Adipose tissue (tissue), 3 donors: Measurements from ENCODE around the gene MET. TPM values are rescaled to one million over a fixed set of nuclear protein-coding genes. Genes with fewer than 3 reads are reported as not detected.
"Not testable (repeated sequence)": the region's sequence is repeated elsewhere in the genome, so short reads cannot be mapped to it uniquely, and the experiment has no call there.

Experiments used
- H3K27ac ChIP-seq: one replicate; pipeline ENCODE4 v1.5.1; 2013; ENCODE audit warnings: low read depth, low read length
- WGBS, 3 donors: extraction: QIAGEN DNeasy Blood & Tissue Kit; methylation state at CpG; one replicate each; pipeline ENCODE4 v1.1.7; 2013; 5-methylcytosine and 5-hydroxymethylcytosine counted together
- polyA plus RNA-seq, 3 donors: library from polyadenylated mRNA; stranded (reverse); fragments of 200-250 nt; gene quantifications; one replicate each; pipeline ENCODE4 v1.2.3, GENCODE V29; 2013
- donor health status: healthy with polysubstance abuse.
- donor health status: Bipolar disorder and iron deficiency.
- donor health status: healthy.

The MET gene
- polyA plus RNA-seq, 3 donors = 3.4 to 7.4 (median 5.3) TPM

DNA sequence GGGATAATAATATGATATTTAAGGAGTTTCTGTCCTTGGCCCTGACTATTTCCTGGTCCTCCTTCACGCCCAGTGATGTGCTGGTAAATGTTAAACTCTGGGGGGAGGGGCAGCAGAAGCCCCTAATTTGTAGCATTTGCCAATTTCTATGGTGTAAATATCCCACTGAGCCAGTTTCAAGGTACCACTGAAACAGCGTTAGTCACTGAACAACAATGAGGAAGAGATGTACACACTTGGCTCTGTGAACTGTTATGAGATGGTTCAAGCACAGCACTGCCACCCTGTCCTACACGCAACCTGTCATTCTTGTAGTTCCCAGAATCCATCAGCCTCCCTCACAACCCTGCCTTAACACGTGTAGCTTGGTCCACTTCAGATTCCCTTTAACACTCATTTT is 39.8 kb downstream of the MET start:
- 76 to 88% (median 85%) methylated on average over 4 of the region's 4 CpGs for WGBS, 3 donors
- H3K27ac ChIP-seq = no peak overlapping the region

DNA sequence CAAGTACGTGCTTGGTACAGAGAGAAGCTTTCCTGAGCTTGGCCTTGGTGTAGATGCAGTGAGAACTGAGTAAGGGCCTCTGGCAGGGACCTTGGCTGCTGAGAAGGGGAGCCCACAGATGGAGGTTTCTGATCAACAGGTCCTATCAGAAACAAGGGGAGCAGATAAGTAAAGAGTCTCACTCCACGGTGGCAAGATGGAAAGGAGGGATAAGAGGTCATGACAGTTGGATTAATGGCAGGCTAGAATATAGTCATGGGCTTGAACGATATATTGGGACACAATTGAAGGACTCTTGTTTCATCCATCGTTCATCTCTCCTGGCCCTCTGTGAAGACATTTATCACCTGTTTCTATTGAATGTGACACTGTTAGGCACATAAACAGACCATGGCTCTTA is 41.5 kb downstream of the MET start:
- H3K27ac ChIP-seq = no peak overlapping the region
- 78 to 92% (median 90%) methylated on average over 4 of the region's 4 CpGs for WGBS, 3 donors

DNA sequence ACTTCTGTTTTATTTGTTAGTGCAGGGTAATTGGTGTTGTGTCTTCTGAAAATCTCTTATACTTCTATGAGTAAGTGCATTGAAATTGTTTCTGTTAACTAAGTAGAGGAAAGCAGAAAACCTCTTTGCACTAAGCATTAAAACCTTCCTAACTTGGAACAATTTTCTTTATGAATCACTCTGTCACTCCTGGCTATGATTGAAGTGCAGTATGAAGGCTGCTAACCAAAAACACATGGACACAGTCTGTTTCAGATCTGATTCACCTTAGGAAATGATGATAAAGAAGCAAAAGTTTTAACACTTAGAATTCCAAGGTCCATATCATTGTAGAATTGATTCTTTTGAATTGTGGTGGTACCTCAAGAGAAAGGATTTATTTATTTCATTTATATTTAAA is 41.9 kb downstream of the MET start:
- no peak overlapping the region for H3K27ac ChIP-seq

DNA sequence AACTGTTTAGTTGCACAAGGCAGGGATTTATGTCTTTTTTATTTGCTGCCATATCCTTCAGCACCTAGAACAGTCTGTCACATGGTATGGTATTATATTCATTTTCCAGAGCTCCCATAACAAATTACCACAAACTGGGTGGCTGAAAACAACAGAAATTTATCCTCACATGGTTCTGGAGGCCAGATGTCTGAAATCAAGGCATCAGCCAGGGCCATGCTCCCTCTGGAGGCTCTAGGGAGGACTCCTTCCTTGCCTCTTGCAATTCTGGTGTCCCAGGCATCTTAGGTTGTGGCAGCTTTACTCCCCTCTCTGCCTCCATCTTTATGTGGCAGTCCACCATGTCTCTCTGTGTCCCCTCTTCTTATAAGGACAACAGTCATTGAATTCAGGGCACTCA is 43.1 kb downstream of the MET start:
- H3K27ac ChIP-seq = no peak overlapping the region

DNA sequence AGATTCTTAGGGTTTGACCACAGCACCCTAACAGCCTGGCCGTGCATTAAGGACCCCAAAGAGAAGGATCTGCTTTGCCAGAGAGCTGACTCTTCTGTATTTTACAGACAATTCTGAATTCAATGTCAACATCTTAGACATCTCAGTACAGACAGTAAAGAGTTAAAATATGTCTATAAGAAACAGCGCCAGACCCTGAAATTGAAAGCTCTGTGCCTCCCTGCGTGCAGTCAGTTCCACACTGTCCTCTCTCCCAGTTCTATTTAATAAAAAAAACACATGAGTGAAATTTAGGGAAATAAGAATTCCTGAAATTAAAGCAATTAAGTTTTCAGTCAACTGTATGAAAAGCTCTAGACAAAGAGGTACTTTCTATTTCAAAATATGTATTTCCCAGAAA is 45.1 kb downstream of the MET start:
- no peak overlapping the region for H3K27ac ChIP-seq
- WGBS, 3 donors = 37 to 43% (median 40%) methylated on average over 3 of the region's 3 CpGs

DNA sequence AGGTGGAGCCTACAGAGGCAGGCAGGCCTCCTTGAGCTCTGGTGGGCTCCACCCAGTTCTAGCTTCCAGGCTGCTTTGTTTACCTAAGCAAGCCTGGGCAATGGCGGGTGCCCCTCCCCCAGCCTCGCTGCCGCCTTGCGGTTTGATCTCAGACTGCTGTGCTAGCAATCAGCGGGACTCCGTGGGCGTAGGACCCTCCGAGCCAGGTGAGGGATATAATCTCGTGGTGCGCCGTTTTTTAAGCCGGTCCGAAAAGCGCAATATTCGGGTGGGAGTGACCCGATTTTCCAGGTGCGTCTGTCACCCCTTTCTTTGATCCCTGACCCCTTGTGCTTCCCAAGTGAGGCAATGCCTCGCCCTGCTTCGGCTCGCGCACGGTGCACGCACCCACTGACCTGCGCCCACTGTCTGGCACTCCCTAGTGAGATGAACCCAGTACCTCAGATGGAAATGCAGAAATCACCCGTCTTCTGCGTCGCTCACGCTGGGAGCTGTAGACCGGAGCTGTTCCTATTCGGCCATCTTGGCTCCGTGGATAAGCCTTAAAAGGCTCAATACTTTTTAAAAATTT is 52.0 kb downstream of the MET start:
- 94 to 95% (median 95%) methylated on average over 18 to 30 of the region's 31 CpGs for WGBS, 3 donors
- not testable (repeated sequence) for H3K27ac ChIP-seq

DNA sequence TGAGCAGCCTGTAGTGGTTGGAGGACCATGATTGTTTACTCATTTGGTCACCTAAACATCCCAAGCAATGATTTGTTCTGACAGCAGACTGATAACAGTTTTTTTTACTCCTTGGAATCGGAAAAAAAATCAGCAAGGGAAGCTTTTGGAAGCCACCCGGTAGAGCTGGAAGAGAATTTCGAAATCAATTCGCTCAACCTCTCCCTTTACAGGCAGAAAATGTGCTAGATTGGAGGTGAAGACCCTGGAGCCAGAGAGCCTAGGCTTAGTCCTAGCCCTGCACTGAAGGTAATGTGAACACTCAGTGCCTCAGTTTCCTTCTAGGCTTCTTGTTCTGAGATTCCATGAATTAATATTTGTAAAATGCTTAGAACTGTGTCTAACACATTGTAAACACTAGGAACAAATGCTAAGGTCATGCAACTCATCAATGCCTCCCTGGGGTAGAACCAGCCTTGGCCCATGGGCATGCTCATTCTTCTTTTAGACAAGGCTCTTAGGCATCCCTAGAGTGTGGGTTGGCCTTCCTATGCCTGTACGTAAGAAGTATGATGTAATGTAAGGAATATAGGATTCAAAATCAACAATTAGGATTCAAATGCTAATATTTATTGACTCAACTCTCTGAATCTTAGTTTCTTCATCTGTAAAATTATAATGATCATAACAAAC is 52.7 kb downstream of the MET start:
- 79 to 89% (median 81%) methylated on average over 5 of the region's 5 CpGs for WGBS, 3 donors
- no peak overlapping the region for H3K27ac ChIP-seq

DNA sequence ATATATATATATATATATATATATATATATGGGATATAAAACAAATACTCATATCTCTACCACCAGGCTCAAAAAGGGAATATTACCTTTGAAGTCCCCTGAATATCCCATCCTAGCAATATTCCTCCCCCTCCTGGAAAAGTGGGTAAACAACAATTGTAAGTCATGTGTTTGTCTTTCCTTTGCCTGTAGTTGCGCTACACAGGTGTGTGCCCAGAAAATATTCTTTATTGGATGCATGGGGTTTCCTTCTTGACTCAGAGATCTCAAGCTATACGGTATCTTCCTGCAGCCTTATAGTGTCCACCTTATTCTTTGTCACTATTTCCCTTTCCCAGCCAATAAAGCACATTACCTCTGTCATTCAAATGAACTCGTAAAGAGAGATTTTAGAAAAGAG is 54.2 kb downstream of the MET start:
- H3K27ac ChIP-seq = no peak overlapping the region
- 62 to 97% (median 97%) methylated on average over 3 of the region's 3 CpGs for WGBS, 3 donors

DNA sequence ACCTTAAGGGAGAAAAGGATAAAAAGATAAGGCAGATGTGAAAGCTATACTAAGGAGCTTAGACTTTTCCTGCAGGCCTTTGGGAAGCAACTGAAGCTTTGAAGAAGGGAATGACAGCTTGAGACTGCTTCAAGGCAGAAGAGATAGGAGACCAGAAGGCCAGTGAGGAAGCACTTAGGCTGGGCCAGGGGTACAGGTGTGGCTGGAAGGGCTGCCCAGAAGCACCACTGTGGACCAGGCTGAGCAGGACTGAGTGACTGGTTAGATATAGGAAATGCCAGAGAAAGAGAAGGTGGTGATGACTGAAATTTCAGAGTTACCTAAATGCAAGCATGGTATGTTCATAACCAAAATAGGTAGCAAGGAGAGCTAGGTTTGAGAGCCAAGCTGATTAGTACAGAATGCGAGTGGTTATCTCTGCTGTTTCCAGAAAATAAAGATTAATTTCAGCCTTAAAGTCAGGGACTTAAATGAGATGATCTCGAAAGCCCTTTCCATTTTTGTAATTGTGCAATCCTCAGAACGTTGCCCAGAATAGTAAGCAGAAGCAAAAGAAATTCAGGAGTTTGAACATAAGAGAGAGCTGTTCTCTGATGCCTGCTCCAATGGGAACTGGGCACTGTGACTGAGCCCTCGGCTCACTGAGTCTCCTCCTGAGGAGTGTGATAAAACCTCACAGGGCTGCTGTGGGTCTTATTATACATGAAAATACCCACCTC is 54.9 kb downstream of the MET start:
- no peak overlapping the region for H3K27ac ChIP-seq
- 34 to 36% (median 35%) methylated on average over 4 of the region's 4 CpGs for WGBS, 3 donors

DNA sequence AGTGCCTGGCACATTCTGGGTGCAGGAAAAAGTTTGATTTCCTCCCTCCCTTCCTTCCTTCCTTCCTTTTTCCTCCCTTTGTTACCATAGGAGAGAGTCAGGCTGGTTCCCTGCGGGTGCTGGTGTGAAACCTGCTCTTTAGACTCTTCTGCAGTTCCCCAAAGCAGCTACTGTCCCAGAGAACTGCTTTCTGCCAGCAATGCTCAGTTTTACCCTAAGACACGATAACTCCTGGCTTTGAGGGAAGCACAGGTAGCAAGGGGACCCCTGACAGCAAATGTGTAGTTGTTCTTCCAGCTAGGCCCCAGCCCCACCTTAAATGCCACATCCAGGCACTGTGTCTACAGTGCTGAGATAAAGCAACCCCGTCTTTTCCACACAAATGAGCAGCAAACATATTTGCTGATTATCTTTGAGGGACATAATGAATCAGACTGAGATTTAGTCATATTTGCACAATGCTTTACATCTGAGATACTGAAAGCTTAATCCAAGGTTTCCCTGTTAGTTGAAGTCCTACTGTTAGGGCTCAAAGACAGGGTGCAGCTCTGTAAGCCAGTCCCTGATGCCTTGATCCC is 55.5 kb downstream of the MET start:
- no peak overlapping the region for H3K27ac ChIP-seq
- 53 to 76% (median 63%) methylated on average over 3 of the region's 3 CpGs for WGBS, 3 donors

DNA sequence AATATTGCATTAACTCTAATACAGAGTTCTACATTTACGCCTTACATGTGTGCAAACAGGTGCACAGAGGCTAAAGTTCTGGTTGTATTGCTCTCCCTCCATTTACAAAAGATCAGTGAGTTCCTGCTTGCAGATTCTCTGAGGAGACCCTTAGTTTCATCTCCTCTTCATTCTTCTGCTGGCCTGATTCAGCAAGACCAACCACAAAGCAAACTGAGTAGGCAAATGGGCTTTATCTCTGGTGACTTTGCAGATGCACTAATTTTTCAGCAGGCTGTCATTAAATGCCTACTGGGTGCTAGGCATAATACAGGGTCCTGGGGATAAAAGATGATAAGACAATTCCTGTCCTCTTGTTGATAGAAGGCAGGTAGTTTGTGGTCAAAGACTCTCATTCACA is 56.4 kb downstream of the MET start:
- WGBS, 3 donors = 92 to 93% (median 93%) methylated on average over 1 of the region's 1 CpG
- H3K27ac ChIP-seq = no peak overlapping the region

DNA sequence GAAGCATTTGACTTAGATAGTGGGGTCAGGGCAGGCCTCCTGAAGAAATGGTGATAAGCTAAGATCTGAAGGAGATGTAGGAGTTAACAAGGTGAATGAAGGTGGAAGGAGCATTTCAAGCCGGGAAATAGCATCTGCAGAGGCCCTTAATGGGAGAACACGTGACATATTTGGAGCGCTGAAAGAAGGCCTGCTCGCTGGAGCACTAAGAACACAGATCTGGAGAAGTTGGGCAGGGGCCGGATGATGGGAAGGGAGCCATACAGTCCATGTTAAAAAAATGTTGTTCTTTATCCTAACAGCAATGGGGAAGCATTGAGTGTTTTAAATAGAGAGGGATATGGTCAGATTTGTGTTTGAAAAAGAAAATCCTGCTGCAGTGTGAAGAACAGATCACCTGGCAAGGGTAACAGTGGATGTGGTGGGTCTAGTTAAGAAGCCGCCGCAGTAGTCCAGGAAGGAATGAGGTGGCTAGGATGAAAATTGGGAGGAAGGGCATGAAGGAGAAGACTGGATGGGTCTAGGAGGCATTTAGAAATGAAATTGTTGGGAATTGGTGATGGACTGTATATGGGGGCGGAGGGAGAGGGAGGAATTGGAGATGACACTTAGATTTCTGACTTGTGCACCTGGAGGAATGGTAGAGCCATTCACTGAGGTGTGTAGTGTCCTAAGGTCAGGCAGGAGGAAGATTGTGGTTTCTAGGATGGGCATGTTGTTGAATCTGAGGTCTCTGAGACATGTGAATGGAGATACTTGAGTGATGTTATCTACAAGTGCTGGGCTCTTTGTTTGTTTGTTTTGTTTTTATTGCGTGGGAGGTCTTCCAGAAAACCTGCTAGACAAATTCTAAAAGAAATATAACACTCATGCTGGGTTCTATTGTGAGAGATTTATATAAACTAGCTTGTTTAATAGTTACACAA is 58.4 kb downstream of the MET start:
- WGBS, 3 donors = 91 to 95% (median 95%) methylated on average over 9 of the region's 9 CpGs
- H3K27ac ChIP-seq = no peak overlapping the region

DNA sequence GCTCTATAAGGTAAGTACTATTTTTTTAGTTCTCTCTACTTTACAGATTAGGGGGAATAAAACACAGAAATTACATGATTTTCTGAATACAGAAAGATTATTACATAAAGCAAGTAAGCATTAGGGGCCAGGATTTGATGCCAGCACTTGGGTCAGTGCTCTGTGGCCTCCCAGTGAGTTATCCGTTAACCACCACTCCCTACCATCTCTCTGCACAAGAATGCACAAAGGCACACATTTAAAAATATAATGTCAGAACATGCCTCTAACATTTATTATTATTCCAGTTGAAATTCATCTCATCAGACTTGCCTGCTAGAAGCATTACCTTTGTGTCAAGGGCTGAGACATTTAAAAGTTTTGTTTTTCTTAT is 59.0 kb downstream of the MET start:
- H3K27ac ChIP-seq = no peak overlapping the region
- 68 to 88% (median 81%) methylated on average over 1 of the region's 1 CpG for WGBS, 3 donors

DNA sequence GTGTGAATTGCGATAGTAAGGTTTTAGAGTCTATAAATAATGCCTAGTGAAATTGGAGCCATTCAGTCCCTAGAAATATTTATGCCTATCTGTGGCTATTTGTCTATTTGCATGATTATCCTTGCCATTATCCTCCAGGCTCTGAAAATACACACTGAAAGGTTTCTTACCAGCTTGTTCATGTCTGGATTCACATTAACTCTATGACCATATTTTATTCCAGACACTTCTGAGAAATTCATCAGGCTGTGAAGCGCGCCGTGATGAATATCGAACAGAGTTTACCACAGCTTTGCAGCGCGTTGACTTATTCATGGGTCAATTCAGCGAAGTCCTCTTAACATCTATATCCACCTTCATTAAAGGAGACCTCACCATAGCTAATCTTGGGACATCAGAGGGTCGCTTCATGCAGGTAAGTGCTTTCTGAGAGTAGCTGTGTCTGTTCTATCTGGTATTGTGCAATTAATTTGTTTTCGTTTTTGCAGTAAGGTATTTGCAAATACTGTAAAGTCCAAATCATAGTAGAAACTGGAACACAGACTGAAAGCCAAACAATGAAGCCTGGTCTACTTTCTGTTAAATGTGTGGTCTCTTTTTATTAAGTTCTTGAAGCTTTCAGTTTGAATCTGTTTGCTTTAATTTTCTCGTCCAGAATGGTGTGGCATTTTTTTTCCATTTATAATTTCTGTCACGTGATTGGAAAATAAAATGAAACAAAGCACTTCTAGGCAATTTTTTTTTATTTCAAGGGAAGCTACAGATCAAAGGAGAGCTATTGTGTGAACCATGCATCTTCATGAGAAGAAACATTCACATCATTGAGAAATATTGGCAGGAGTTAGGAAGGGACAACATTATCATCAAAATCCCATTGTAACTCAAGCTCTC is 59.7 kb downstream of the MET start:
- no peak overlapping the region for H3K27ac ChIP-seq
- WGBS, 3 donors = 80 to 84% (median 80%) methylated on average over 12 of the region's 12 CpGs

DNA sequence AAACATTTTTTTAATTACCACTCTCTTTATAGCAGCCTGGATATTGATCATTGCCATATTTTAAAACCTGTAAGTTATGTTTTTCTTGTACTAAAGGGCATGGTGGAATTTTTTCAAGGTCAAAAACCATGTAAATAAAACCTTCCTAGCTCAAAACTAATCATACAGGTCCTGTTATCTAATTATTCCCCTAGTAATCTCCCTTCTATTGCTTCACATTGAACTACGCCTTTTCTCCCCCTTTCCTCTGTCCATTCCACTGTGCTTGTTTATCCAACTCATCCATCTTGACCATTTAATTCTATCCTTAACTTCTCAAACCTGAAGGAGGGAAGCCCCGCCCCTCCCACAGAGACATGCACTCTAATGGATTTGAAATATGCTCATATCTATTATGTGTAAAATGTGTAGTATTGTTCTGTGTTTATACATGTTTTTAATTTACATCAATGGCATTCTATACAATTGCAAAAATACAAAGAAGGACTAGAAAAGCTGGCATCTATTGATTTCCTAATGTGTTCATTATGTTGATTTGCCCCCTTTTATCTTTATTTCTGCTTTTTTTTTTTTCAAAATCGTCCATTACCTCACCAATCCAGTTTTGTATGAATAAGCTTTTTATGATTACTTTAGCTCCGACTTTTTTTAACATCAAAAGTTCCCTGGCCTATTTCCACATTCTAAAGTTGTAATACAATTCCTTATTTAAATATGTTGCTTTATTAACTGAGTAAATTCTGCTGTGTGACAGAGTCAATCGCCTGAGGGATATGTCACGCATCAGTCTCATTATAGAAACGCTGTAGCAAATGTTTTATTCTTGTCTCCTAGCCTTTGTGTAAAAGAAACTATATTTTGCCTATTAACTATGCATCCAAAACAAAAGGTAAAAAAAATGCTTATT is 61.0 kb downstream of the MET start:
- H3K27ac ChIP-seq = no peak overlapping the region
- WGBS, 3 donors = 53 to 86% (median 83%) methylated on average over 7 of the region's 7 CpGs

DNA sequence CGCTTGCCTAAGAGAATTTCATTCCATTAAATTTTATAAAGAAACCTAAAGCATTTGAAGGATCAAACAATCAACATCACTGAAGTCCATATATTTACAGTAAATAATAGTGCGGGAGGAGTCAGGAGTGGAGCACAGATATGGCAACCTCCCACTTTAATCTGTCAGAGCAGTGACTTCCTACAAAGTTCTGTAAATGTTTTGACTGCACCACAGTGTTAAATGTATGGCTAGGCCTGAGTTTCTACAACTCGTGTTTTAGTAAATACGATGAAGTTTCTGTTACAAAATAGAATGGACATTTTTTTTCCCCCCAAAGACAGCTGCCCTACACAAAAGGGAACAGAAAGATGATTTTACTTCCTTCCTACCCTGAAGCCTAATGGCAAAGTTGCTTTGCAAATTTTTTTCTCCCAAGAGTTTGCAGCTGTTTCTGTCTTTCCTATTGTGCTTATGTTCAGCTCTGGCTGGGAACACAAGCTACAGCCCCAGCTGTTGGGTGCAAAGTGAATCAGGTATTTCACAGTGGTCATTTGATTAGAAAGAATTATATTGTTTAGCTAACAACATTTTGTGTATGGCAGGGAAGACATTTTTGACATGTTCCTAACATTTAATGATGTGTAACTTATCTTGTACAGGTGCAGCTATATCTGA is 62.1 kb downstream of the MET start:
- WGBS, 3 donors = 41 to 44% (median 42%) methylated on average over 4 of the region's 4 CpGs
- H3K27ac ChIP-seq = no peak overlapping the region
